ENCODE data around the gene KLHL17.

KLHL17 gene

GRCh38 chr1:960363-961131 is at the start of gene KLHL17:
TSS of gene KLHL17 (plus strand) at chr1:960584. CDS start at chr1:960694, 110 bp downstream.
- DNase-seq (ENCODE audit: extremely low read depth in 1 of 2, low read depth in 1 of 2), result peak; percentile 61 to 77

GRCh38 chr1:910881-911721 is 49.3 kb upstream of the KLHL17 start:
- DNase-seq (ENCODE audit: extremely low read depth in 1 of 2, low read depth in 1 of 2), result no peak

GRCh38 chr1:911875-912739 is 48.3 kb upstream of the KLHL17 start:
- no peak for DNase-seq (ENCODE audit: extremely low read depth in 1 of 2, low read depth in 1 of 2)

- DNase-seq (ENCODE audit: extremely low read depth in 1 of 2, low read depth in 1 of 2), result no peak
Measured at GRCh38 chr1:912740-913301, 47.6 kb upstream of the KLHL17 start.

- no peak for DNase-seq (ENCODE audit: extremely low read depth in 1 of 2, low read depth in 1 of 2)
Measured at GRCh38 chr1:913491-914130, 46.8 kb upstream of the KLHL17 start.

GRCh38 chr1:914131-914890 is 46.1 kb upstream of the KLHL17 start:
- no peak for DNase-seq (ENCODE audit: extremely low read depth in 1 of 2, low read depth in 1 of 2)

- DNase-seq (ENCODE audit: extremely low read depth in 1 of 2, low read depth in 1 of 2), result no peak
Measured at GRCh38 chr1:914891-915280, 45.5 kb upstream of the KLHL17 start.

GRCh38 chr1:915295-916172 is 44.9 kb upstream of the KLHL17 start:
- DNase-seq (ENCODE audit: extremely low read depth in 1 of 2, low read depth in 1 of 2), result no peak

GRCh38 chr1:916173-917075 is 44.0 kb upstream of the KLHL17 start:
- no peak for DNase-seq (ENCODE audit: extremely low read depth in 1 of 2, low read depth in 1 of 2)

GRCh38 chr1:917076-917459 is 43.3 kb upstream of the KLHL17 start:
- DNase-seq (ENCODE audit: extremely low read depth in 1 of 2, low read depth in 1 of 2), result no peak

- no peak for DNase-seq (ENCODE audit: extremely low read depth in 1 of 2, low read depth in 1 of 2)
Measured at GRCh38 chr1:917466-918091, 42.8 kb upstream of the KLHL17 start.

- DNase-seq (ENCODE audit: extremely low read depth in 1 of 2, low read depth in 1 of 2), result no peak
Measured at GRCh38 chr1:918353-918752, 42.0 kb upstream of the KLHL17 start.

GRCh38 chr1:918843-919242 is 41.5 kb upstream of the KLHL17 start:
- DNase-seq (ENCODE audit: extremely low read depth in 1 of 2, low read depth in 1 of 2), result no peak

- no peak for DNase-seq (ENCODE audit: extremely low read depth in 1 of 2, low read depth in 1 of 2)
Measured at GRCh38 chr1:919271-919872, 41.0 kb upstream of the KLHL17 start.

GRCh38 chr1:920010-920409 is 40.4 kb upstream of the KLHL17 start:
- DNase-seq (ENCODE audit: extremely low read depth in 1 of 2, low read depth in 1 of 2), result no peak

GRCh38 chr1:920521-920920 is 39.9 kb upstream of the KLHL17 start:
- DNase-seq (ENCODE audit: extremely low read depth in 1 of 2, low read depth in 1 of 2), result no peak

All from stimulated activated CD8-positive, alpha-beta memory T cell treated with anti-CD3 and anti-CD28 coated beads, Interleukin-7, amount 100 ng/mL, for 48 hours (primary cell).